ENCODE measurements around the gene FCER1A.

DNA sequence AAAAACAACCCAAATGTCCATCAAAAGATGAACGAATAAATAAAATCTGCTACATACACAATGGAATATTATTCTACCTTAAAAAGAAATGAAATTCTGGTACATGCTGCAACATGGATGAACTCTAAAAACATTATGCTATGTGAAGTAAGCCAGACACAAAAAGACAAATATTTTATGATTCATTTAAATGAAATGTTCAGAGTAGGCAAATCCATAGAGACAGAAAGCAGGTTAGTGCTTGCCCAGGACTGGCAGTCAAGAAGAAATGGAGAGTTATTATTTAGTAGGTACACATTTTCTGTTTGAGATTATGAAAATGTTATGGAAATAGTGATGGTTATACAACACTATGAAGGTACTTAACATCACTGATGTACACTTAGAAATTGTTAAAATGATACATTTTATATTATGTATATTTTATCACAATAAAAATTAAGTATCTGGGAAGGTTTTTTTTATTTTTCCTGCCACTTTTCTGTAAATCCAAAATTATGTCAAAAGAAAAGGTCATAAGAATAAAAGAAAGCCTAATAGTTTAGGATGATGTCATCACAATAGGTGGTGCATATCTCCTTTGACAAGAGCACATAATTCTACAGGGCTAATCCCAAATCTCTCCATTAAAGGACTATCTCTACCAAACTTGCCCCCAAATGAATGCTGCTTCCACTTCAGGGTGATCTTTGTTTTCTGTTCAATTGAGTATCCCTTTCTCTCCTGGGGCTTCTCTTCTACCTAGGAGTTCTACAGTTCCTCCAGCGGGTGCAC is 40.2 kb upstream of the FCER1A start:
- no peak for TF ChIP-seq SUZ12 (IDR thresholded peaks at IDR 0.05; ENCODE audit: extremely low read depth, insufficient read depth, insufficient read length)
- no peak for TF ChIP-seq YY1 (IDR thresholded peaks at IDR 0.05; ENCODE audit: insufficient read depth, insufficient read length)
